Measurements from ENCODE around the gene OBP2B. TPM values are rescaled to one million over a fixed set of nuclear protein-coding genes. Genes with fewer than 3 reads are reported as not detected.

Gene OBP2B
- total and polyA plus RNA-seq, 2 experiments from 2014 or later: not detected

DNA sequence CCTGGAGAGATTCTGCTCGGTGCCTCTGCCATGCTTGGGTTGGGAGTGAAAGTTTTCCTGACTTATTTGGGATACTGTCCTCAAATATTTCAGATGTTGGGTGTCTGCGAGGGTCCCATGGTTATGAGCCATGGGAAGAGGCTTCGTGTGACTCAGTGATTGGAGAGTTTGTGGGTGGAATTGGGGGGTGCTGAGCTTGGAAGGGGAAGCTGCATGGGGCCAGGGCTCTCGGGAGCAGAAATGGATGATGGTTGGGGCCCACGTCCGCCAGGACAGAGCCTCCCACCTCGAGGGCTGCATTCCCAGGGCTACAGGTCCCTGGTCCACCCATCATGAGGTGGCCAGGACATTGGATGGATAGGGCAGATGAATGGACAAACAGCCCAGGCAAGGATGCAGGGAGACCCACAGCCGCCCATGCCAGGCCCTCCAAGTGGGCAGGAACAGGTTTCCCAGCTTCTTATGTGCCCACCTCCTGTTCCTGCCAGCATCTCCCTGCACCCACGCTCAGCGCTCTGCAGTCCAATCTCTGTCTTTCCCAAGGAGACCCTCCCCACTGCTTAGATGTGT is 5.5 kb downstream of the OBP2B start:
- H3K27ac Mint-ChIP-seq: no peak overlapping the region
- no peaks in the 10 kb centered on the region for H3K4me1 ChIP-seq (ENCODE audit: insufficient read depth)

More for the DNA sequence above, 5.5 kb downstream of the OBP2B start:
- H3K9me3 Mint-ChIP-seq: no peaks in the 10 kb centered on the region; the same call in 2 of the 3 replicates
- Histone ChIP-seq H2AFZ (no peak overlapping the region), H3K27ac (ENCODE audit: low read depth) (no peak overlapping the region), H3K4me2 (no peak overlapping the region), H3K79me2 (replicated peaks; ENCODE audit: insufficient read depth) (no peaks in the 10 kb centered on the region), H3K9me2 (ENCODE audit: insufficient read depth) (no peaks in the 10 kb centered on the region), H3F3A (replicated peaks; ENCODE audit: low read depth) (no peaks in the 10 kb centered on the region), H3K27me3 (ENCODE audit: insufficient read depth) (peaks cover 20% of the 10 kb centered on the region; the same call in 1 of the 2 replicates), H3K4me3 (no peak overlapping the region), H4K20me1 (replicated peaks; ENCODE audit: insufficient read depth) (no peaks in the 10 kb centered on the region), H3K36me3 (ENCODE audit: insufficient read depth) (no peaks in the 10 kb centered on the region)
- DNase-seq (ENCODE audit: low spot score): no peak
- TF ChIP-seq ZNF114 (CRISPR knock-in tag; IDR thresholded peaks at IDR 0.05) (no peak), ETS1 (IDR thresholded peaks at IDR 0.05) (no peak), STAT1 (IDR thresholded peaks at IDR 0.05; ENCODE audit: unreplicated experiment) (no peak), EZH2 (IDR thresholded peaks at IDR 0.05; ENCODE audit: low read depth, unreplicated experiment) (no peak), ZNF331 (CRISPR knock-in tag; IDR thresholded peaks at IDR 0.05; ENCODE audit: low read depth) (no peak), JUNB (IDR thresholded peaks at IDR 0.05; ENCODE audit: unreplicated experiment) (no peak), ZNF462 (CRISPR knock-in tag; IDR thresholded peaks at IDR 0.05) (no peak), POLR2AphosphoS5 (IDR thresholded peaks at IDR 0.05; ENCODE audit: low read depth) (no peak), NANOG (IDR thresholded peaks at IDR 0.05; ENCODE audit: borderline replicate concordance) (no peak), CREB1 (CRISPR knock-in tag; IDR thresholded peaks at IDR 0.05; ENCODE audit: low read depth) (no peak), EZH2phosphoT487 (IDR thresholded peaks at IDR 0.05; ENCODE audit: unreplicated experiment) (no peak)
- TF ChIP-seq, protein P1, sequence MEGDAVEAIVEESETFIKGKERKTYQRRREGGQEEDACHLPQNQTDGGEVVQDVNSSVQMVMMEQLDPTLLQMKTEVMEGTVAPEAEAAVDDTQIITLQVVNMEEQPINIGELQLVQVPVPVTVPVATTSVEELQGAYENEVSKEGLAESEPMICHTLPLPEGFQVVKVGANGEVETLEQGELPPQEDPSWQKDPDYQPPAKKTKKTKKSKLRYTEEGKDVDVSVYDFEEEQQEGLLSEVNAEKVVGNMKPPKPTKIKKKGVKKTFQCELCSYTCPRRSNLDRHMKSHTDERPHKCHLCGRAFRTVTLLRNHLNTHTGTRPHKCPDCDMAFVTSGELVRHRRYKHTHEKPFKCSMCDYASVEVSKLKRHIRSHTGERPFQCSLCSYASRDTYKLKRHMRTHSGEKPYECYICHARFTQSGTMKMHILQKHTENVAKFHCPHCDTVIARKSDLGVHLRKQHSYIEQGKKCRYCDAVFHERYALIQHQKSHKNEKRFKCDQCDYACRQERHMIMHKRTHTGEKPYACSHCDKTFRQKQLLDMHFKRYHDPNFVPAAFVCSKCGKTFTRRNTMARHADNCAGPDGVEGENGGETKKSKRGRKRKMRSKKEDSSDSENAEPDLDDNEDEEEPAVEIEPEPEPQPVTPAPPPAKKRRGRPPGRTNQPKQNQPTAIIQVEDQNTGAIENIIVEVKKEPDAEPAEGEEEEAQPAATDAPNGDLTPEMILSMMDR (conservative IDR thresholded peaks at IDR 0.05; ENCODE audit: low read depth in 2 of 2): no peak
- TF ChIP-seq, protein P2, sequence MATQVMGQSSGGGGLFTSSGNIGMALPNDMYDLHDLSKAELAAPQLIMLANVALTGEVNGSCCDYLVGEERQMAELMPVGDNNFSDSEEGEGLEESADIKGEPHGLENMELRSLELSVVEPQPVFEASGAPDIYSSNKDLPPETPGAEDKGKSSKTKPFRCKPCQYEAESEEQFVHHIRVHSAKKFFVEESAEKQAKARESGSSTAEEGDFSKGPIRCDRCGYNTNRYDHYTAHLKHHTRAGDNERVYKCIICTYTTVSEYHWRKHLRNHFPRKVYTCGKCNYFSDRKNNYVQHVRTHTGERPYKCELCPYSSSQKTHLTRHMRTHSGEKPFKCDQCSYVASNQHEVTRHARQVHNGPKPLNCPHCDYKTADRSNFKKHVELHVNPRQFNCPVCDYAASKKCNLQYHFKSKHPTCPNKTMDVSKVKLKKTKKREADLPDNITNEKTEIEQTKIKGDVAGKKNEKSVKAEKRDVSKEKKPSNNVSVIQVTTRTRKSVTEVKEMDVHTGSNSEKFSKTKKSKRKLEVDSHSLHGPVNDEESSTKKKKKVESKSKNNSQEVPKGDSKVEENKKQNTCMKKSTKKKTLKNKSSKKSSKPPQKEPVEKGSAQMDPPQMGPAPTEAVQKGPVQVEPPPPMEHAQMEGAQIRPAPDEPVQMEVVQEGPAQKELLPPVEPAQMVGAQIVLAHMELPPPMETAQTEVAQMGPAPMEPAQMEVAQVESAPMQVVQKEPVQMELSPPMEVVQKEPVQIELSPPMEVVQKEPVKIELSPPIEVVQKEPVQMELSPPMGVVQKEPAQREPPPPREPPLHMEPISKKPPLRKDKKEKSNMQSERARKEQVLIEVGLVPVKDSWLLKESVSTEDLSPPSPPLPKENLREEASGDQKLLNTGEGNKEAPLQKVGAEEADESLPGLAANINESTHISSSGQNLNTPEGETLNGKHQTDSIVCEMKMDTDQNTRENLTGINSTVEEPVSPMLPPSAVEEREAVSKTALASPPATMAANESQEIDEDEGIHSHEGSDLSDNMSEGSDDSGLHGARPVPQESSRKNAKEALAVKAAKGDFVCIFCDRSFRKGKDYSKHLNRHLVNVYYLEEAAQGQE (IDR thresholded peaks at IDR 0.05; ENCODE audit: unreplicated experiment): no peak
- H3K27me3 Mint-ChIP-seq (ENCODE audit: insufficient read depth, low read depth, poor library complexity): peaks cover 26% of the 10 kb centered on the region
- H3K4me3 Mint-ChIP-seq: no peak overlapping the region
- no peaks in the 10 kb centered on the region for H3K36me3 Mint-ChIP-seq (ENCODE audit: low read depth)
- ATAC-seq: no peak
- H3K4me1 Mint-ChIP-seq: peaks cover 2% of the 10 kb centered on the region; the same call in 1 of the 3 replicates

Measured in GM23338 (cell line).